Activated T-helper 1 cell treated with Interleukin-2 at 50 U/mL for 16 hours (primary cell): ENCODE measurements around the gene METTL22.

ENCODE experiments used
- DNase-seq: peaks from one replicate; pipeline ENCODE4 v3.0.0-alpha.2; 2020; ENCODE audit warnings: low read depth

METTL22 gene

DNA sequence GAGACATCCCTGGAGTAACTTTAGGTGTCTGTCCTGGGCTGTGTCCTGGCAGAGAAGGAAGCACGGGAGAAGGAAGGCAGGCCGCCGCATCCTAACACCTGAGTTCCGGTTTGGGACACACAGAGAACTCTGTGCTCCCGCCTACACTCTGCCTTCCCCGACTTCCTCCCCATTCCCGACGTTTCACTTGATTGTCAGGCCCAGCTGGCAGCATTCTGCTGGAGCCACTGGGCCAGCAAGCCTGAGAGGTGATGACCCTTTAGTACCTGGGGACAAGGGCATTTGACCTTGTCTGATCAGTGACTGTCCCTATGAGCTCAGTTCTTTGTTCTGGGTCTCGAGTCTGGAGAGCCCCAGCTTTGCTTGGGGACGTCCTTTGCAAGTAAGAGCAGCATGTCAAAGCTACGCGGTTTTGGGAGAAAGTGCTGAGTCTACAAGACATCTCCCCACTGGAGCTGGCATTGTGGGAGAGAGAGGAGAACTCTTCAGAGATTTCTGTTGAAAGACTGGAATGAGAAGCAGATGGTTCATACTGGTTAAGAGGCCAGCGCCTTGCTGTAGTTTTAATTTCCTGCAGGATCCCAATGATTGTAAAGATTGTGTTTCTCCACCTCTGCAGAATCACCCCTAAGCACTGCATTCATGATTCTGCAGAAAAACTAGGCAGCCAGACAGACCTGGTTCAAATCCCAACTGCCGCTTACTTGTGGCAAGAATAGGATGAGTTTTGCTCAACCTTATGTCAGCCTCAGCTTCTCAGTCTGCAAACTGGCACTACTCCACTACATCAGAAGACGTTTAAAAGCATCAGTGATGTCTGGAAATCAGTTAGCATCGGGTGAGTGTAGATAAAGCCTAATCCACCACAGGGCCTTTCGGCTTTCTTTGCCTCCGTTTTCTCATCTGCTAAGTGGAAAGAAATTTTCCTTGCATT lies 73.6 kb downstream of the METTL22 start:
- DNase-seq = no peak

DNA sequence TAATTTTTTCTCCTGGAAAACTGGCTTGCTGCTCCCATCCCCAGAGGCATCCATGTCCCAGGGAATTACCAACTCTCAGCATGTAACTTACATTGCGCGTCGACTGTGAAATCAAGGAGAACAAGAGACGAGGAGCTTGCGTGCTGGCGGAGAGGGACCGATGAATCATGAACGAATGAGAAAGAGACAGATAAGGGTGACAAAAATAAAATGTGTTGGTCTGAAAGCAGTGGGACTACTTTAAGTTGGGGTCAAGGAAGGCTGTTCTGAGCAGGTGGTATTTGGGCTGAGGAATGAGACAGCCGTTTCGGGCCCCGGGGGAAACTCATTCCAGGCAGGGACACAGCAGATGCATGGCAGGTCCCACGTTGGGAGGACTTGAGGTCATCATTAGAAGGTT lies 75.4 kb downstream of the METTL22 start:
- DNase-seq = no peak

DNA sequence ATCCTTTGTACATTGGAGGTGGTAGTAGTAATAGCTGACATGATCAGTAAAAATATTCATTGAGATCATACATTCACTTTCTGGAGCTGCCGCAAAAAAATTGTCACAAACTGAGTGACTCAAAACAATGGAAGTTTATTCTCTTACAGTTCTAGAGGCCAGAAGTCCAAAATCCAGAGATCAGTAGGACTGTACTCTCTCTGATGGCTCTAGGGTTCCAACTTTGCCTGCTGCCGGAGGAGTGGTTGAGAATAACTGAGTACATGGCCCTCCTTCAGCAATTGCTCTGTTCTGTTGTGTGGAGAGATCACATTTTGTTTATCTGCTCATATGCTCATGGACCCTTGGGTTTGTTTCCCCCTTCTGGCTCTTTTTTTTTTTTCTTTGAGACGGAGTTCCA lies 76.5 kb downstream of the METTL22 start:
- DNase-seq = no peak
